Heart left ventricle (tissue), 13 donors: Measurements from ENCODE around the gene NUDT14.

Experiments
- CTCF ChIP-seq, 12 donors: fragments of 200-600 bp; sonication (generic) in 4 of 12; IDR thresholded peaks; one replicate each; pipeline versions ENCODE4 v1.5.0 to v1.8.0; 2018 to 2022; ENCODE audit warnings: antibody characterized with exemption in 12 of 12, mild to moderate bottlenecking in 5 of 12
- POLR2A ChIP-seq, 2 donors: fragments of 450-650 bp; IDR thresholded peaks; one replicate each; pipeline ENCODE4 v1.6.1; 2017; ENCODE audit warnings: antibody characterized with exemption in 2 of 2, mild to moderate bottlenecking in 2 of 2, moderate library complexity in 2 of 2
- donor health status: ischemic (EF 13 %, LVEDD 7.1; RV severe dilation, severe dysfunction).
- donor health status: DM: no; HTN: yes; CAD: no.
- donor health status: DM: no; HTN: no; CAD: no.
- donor health status: ischemic (EF 25% LVEDD 6.9; RV normal size, moderate dysfunction).
- donor health status: ischemic (EF 25% LVEDD 5.7; RV mildly dilated, moderate dysfunction).
- donor health status: ischemic (EF 35%, LVEDD 5.7; RV mildly dilated, moderate dysfunction).
- donor health status: nonischemic (EF 11% LVEDD 7.7; RV severe dilation, severe dysfunction).
- donor health status: DM: yes; HTN: yes; CAD: no.
- donor health status: PGD.
- donor health status: ischemic (EF 29% LVEDD 5.4; RV normal size, mild dysfunction).
- donor health status: nonischemic (EF 23%, LVEDD 6.1; RV moderate dilation, normal function).

DNA sequence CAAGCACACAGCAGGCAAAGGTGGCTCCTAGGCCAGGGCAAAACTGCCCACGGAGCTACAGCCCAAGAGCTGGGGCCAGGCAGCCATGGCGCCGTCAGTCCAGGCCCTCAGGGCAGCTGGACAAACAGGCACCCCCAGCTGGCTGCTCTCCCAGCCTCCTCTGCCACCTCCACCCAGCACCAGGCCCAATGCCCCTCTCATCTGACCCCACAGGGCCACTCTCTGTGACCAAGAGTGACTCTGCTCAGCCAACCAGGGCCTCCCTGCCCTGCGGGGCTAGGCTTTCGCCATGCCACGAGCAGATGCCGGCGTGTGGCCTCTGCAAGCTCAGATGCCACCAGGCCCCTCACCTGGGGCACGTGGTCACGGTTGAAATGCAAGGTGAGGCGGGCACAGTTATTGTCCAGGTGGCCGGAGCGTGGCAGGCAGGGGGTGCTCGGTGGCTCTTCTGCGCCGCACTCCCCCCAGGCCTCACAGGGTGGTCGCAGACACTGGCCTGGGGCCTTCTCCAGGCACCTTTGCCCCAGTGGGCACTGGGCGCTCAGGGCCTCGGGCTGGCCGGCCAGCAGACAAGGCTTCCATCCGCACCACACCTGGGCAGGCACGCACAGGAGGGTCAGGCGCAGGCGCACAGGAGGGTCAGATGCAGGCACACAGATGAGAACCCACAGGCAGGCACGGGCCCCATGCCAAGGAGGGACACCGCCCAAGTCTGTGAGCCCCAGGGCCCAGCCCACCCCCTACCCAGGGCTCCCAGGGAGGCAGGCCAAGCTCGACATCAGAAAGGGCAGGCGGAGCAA, 35.5 kb downstream of the NUDT14 start:
- TF ChIP-seq CTCF (IDR thresholded peaks at IDR 0.05) (no peak), POLR2A (IDR thresholded peaks at IDR 0.05) (no peak)
